ENCODE results near the gene NFIA. TPM values are rescaled to one million over a fixed set of nuclear protein-coding genes. Genes with fewer than 3 reads are reported as not detected.

Gene NFIA
- total RNA-seq, 4 donors from 2014 or later: 32.0 to 160 (median 32.9) TPM

DNA sequence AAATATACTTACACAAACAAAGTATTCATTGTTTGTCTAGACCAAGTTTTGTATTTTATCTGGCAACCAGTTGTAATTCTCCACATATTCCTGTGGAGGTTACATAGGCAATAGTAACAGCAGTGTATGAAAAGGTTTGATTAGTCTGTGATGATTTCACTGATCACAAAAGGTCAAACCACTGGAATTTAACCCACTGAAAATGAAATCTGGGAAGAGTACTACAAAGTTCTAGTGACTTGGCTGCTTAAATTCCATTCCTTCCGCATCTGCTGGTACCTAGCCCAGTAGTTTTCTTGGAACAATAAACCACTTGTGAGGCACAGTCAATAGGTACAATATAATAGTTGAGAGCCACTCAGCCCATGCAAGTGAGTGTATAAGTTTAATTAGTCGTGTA is 205.4 kb downstream of the NFIA start:
- TF ChIP-seq, protein P1, sequence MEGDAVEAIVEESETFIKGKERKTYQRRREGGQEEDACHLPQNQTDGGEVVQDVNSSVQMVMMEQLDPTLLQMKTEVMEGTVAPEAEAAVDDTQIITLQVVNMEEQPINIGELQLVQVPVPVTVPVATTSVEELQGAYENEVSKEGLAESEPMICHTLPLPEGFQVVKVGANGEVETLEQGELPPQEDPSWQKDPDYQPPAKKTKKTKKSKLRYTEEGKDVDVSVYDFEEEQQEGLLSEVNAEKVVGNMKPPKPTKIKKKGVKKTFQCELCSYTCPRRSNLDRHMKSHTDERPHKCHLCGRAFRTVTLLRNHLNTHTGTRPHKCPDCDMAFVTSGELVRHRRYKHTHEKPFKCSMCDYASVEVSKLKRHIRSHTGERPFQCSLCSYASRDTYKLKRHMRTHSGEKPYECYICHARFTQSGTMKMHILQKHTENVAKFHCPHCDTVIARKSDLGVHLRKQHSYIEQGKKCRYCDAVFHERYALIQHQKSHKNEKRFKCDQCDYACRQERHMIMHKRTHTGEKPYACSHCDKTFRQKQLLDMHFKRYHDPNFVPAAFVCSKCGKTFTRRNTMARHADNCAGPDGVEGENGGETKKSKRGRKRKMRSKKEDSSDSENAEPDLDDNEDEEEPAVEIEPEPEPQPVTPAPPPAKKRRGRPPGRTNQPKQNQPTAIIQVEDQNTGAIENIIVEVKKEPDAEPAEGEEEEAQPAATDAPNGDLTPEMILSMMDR (IDR thresholded peaks at IDR 0.05): no peak
- TF ChIP-seq POLR2A (IDR thresholded peaks at IDR 0.05): no peak
- H3K4me1 ChIP-seq: no peaks in the 10 kb centered on the region
- no peak for DNase-seq
- H3K4me3 ChIP-seq: no peak overlapping the region
- H3K27me3 ChIP-seq: no peaks in the 10 kb centered on the region
- no peaks in the 10 kb centered on the region for H3K9me3 ChIP-seq
- H3K36me3 ChIP-seq: no peaks in the 10 kb centered on the region
- no peak overlapping the region for H3K27ac ChIP-seq

DNA sequence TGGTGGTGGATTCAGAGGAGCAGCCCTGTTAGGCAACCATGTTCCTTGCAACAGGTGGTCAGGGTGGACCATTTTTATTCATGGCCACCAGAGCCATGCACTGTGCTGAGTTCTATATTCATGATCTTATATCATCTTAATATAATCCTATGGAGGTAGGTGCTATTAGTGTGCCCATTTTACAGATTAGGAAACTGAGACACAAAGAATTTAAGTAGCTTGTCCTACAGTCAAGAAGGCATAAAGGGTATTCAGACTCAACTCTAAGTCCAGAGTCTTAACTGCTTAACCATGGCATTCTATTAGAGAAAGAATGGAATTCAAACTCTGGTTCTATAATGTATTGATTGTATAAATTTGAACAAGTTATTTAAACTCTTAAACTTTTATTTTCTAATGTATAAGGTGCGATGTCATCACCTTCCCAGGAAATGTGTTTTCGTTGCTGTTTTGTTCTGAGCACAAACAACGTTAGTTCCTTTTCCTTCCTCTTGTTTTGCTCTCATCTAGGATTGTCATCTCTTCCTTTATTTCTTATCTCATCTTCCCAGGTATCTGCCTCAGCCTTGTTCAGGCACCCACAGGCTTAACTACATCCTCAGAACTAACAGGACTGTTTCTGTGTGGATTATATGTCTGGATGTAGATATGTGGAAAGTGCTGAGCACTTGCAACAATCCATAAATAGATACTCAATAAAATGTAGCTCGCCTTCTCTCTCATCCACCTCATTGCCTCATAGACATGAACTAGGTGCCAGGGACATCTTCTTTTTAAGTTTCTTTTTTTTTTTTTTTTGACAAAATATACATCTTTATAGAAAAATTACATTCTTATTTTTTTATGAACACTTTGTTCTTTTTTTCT is 207.1 kb downstream of the NFIA start:
- no peak for DNase-seq
- TF ChIP-seq POLR2A (IDR thresholded peaks at IDR 0.05): no peak
- TF ChIP-seq, protein P1 (IDR thresholded peaks at IDR 0.05): no peak
- H3K4me1 ChIP-seq: no peaks in the 10 kb centered on the region
- no peak overlapping the region for H3K4me3 ChIP-seq
- no peaks in the 10 kb centered on the region for H3K36me3 ChIP-seq
- no peaks in the 10 kb centered on the region for H3K27me3 ChIP-seq
- no peak overlapping the region for H3K27ac ChIP-seq
- no peaks in the 10 kb centered on the region for H3K9me3 ChIP-seq

DNA sequence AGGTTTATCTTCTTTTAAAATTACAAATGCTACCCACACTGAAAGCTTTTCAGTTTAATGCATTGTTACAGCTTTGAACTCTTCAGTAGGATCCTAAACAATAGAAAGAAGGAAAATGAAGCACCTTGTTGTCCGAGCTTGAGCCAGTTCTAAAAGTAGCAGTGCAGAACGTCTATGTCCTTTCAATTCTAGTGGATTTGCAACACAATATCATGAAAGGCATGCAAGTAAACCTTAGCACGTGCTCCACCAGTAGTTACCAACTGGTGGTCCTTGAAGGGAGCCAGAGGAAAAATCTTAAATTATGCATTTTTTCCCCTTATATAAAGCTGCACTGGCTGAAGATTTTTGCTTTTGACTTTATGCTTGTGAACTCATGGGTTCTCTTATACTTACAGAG is 208.2 kb downstream of the NFIA start:
- H3K9me3 ChIP-seq: no peaks in the 10 kb centered on the region
- no peak for DNase-seq
- H3K27ac ChIP-seq: no peak overlapping the region
- no peaks in the 10 kb centered on the region for H3K27me3 ChIP-seq
- H3K36me3 ChIP-seq: no peaks in the 10 kb centered on the region
- no peak overlapping the region for H3K4me3 ChIP-seq
- no peak for TF ChIP-seq POLR2A (IDR thresholded peaks at IDR 0.05)
- TF ChIP-seq, protein P1 (IDR thresholded peaks at IDR 0.05): no peak
- H3K4me1 ChIP-seq: no peaks in the 10 kb centered on the region

DNA sequence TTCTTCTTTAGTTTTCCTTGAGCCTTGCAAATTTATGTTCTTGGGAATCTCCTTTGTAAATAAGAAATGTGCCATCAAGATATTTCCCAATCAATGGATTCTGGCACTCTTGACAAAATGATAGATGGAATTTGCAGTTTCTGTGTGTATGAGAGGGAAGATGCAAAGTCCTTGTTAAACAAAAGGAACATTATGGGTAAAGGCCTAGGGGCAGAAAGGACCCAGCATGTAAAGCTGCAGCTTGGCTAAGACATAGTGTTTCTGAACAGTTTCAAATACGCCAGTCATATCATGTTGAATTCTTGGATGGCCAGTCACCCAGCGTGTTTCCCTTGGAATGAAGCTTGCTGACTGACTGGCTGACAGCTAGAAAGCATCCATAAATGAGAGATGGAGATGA is 210.8 kb downstream of the NFIA start:
- H3K36me3 ChIP-seq: no peaks in the 10 kb centered on the region
- no peak overlapping the region for H3K4me3 ChIP-seq
- H3K4me1 ChIP-seq: no peaks in the 10 kb centered on the region
- no peak for TF ChIP-seq POLR2A (IDR thresholded peaks at IDR 0.05)
- TF ChIP-seq, protein P1 (IDR thresholded peaks at IDR 0.05): no peak
- no peaks in the 10 kb centered on the region for H3K27me3 ChIP-seq
- no peak for DNase-seq
- H3K9me3 ChIP-seq: no peaks in the 10 kb centered on the region
- H3K27ac ChIP-seq: no peak overlapping the region

DNA sequence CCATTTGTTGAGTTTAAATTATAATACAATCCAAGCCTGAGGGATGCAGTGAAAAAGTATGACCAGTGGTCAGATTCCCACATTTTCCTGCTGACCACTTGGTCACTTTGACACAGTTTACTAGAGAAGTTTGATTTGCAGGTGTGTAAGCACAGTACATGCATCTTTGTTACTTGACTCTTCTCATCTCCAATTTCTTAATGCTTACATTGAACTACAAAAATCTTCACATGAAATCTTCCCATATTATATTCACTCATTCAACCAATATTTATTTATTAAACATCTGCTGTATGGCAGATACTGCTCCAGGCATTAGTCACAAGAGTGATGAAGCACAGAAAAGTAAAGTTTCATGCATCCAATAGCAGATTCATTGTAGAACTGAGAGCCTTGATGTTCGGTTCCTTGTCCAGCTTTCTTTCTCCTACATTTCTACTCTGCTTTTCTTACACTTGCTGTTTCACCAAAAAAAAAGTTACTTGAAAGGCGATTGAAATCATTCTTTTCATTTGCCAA is 211.7 kb downstream of the NFIA start:
- Histone ChIP-seq H3K36me3 (no peaks in the 10 kb centered on the region), H3K4me3 (no peak overlapping the region)
- no peak for DNase-seq

More for the DNA sequence above, 211.7 kb downstream of the NFIA start:
- no peaks in the 10 kb centered on the region for H3K9me3 ChIP-seq
- no peaks in the 10 kb centered on the region for H3K27me3 ChIP-seq
- TF ChIP-seq, protein P1 (IDR thresholded peaks at IDR 0.05): no peak
- TF ChIP-seq POLR2A (IDR thresholded peaks at IDR 0.05): no peak
- H3K4me1 ChIP-seq: no peaks in the 10 kb centered on the region
- no peak overlapping the region for H3K27ac ChIP-seq

Data from Peyer's patch (tissue), 4 donors.